Ovary (tissue), 9 donors: Measurements from ENCODE around the gene COL1A2. TPM values are rescaled to one million over a fixed set of nuclear protein-coding genes. Genes with fewer than 3 reads are reported as not detected.
A peak's percentile ranks its signal among the peaks of the same experiment; 100 is the strongest.

Experiments used
- DNase-seq, 5 donors: peaks; one replicate each; pipeline ENCODE4 v3.0.0-alpha.2; 2019 to 2020
- H3K27ac ChIP-seq, 2 donors: fragments of 200-600 bp; one replicate each; pipeline versions ENCODE4 v1.5.1 to v1.8.0; 2019 to 2022
- H3K27me3 ChIP-seq: fragments of 200-600 bp; one replicate; pipeline ENCODE4 v1.8.0; 2022
- H3K36me3 ChIP-seq: fragments of 200-600 bp; sonication (generic); one replicate; pipeline ENCODE4 v1.5.1; 2019
- H3K4me1 ChIP-seq: one replicate; pipeline ENCODE4 v1.8.1; 2013; ENCODE audit warnings: mild to moderate bottlenecking, moderate library complexity; ENCODE audit not compliant: insufficient read depth
- H3K4me3 ChIP-seq: fragments of 200-600 bp; sonication (generic); one replicate; pipeline ENCODE4 v1.5.1; 2017
- H3K9me3 ChIP-seq, 2 donors: fragments of 200-600 bp in 1 of 2; sonication (generic) in 1 of 2; one replicate each; pipeline versions ENCODE4 v1.5.1 to v1.8.1; 2013 to 2019; ENCODE audit warnings: mild to moderate bottlenecking in 1 of 2, moderate library complexity in 1 of 2
- CTCF ChIP-seq, 3 donors: fragments of 450-650 bp in 2 of 3; fragments of 200-600 bp in 1 of 3; IDR thresholded peaks; one replicate each; pipeline versions ENCODE4 v1.5.1 to v1.8.0; 2016 to 2022; ENCODE audit warnings: antibody characterized with exemption in 3 of 3, mild to moderate bottlenecking in 1 of 3
- EP300 ChIP-seq: sonication (generic); formaldehyde crosslinking; IDR thresholded peaks from one replicate; pipeline ENCODE4 v1.6.1; 2017; ENCODE audit warnings: antibody characterized with exemption
- POLR2A ChIP-seq: fragments of 450-650 bp; IDR thresholded peaks from one replicate; pipeline ENCODE4 v1.6.1; 2017; ENCODE audit warnings: antibody characterized with exemption, mild to moderate bottlenecking, moderate library complexity
- WGBS, 3 donors: extraction: QIAGEN DNeasy Blood & Tissue Kit in 1 of 3; methylation state at CpG; one replicate each; pipeline versions ENCODE4 v1.1.5 to v1.1.7; 2013 to 2017; 5-methylcytosine and 5-hydroxymethylcytosine counted together
- intact Hi-C, 4 donors: fragments of 100-400 bp; cut with DNase I; formaldehyde crosslinking; loops; one replicate each; pipeline versions ENCODE4 v1.11.0 to v1.15.1; 2022 to 2023
- polyA plus RNA-seq, 2 donors: library from polyadenylated mRNA; stranded (reverse); fragments of 200-250 nt in 1 of 2; fragments of 350-450 nt in 1 of 2; fragmentation: Illumina TruSeq in 1 of 2; extraction: RNeasy Lipid Tissue Mini Kit (QIAGEN cat#74804) in 1 of 2; gene quantifications; one replicate each; pipeline ENCODE4 v1.2.3, GENCODE V29; 2013 to 2014
- total RNA-seq, 7 donors: library from RNA; depleted of rRNA in 2 of 7; stranded (reverse); fragments of >200 nt in 2 of 7; fragmentation: NEBNext Ultra II Directional in 3 of 7; extraction: Animal tissue kit (Norgen Biotek cat#: 25700) in 3 of 7; gene quantifications; one replicate each; pipeline versions ENCODE4 v1.1.0 to v1.2.4, GENCODE V29; 2016 to 2023
- donor health status: DM: no; HTN: no; CAD: no; lungs with moderate emphysema.
- donor health status: DM: no; HTN: no; CAD: no.
- donor health status: Bipolar disorder and iron deficiency.
- donor health status: DM: yes; HTN: yes; CAD: no.
- donor health status: DM: no; HTN: no; CAD: no.
- donor health status: DM: yes; HTN: yes; CAD: no.

Gene COL1A2
- total and polyA plus RNA-seq, 9 donors = 133 to 2,370 (median 497) TPM

DNA sequence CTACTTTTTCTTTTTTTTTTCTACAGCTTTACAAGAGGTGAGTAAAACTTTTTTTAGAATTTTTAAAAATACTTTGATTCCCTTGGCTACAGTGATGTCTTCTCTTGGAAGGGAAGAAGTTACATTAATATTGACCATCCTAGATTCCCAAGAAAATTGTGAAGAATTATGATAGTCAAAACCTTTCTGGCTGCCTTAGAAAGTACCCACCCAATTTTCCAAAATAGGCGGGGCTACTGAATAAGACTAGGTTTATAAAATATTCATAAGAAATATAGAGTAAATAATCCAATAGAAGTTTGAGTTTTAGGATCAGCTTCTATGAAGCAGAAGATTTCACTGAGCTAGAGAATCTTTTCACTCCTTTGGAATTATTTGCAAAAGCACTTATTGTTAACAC, 3.0 kb downstream of the COL1A2 start:
- no peaks in the 10 kb centered on the region for H3K36me3 ChIP-seq
- WGBS, 3 donors = 7 to 17% (median 8%) methylated on average over 1 of the region's 1 CpG
- DNase-seq = no peak
- no peaks in the 10 kb centered on the region for H3K27me3 ChIP-seq
- peaks cover 7% of the 10 kb centered on the region for H3K4me1 ChIP-seq
- TF ChIP-seq CTCF (IDR thresholded peaks at IDR 0.05) (no peak), EP300 (no peak), POLR2A (no peak)
- intact Hi-C loops = no loop called here
- H3K4me3 ChIP-seq = no peak overlapping the region
- H3K27ac ChIP-seq = no peak overlapping the region
- no peaks in the 10 kb centered on the region for H3K9me3 ChIP-seq

DNA sequence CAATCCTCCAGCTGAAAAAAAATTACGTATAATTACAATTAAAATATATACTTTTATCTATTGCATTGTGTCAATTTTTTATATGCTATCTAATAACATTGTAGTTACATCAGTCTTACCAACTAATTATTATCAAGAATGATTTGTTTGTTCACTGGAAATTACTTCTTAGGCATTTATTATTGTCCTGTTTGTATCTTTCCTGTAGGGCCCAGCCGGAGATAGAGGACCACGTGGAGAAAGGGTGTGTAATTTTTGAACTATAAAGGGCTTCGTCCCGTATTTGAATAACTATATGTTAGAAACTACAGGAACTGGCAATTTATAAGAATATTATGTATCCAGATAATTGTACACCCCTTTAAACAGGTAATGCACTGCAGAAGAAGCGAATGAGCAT, 4.1 kb downstream of the COL1A2 start:
- Histone ChIP-seq H3K9me3 (no peaks in the 10 kb centered on the region), H3K4me3 (no peak overlapping the region), H3K27me3 (no peaks in the 10 kb centered on the region), H3K36me3 (no peaks in the 10 kb centered on the region), H3K4me1 (peaks cover 3% of the 10 kb centered on the region), H3K27ac (no peak overlapping the region)
- intact Hi-C loops = no loop called here
- DNase-seq = no peak
- WGBS, 3 donors = 13% methylated on average over 6 of the region's 6 CpGs
- TF ChIP-seq EP300 (no peak), POLR2A (no peak), CTCF (IDR thresholded peaks at IDR 0.05) (no peak)

DNA sequence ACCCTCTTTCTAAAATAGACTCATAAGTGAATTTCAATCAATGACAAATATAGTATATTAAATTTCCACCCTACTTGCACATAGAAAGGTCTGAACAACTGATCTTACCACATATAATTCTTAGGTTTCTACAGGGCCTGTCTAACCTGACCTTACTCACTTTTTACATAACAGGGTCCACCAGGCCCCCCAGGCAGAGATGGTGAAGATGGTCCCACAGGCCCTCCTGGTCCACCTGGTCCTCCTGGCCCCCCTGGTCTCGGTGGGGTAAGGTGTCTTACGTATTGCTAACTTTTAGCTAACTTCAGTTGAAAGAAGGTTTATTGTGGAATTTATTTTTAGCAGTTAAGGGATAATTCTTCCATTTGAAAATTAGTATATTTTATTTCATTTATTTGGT, 5.3 kb downstream of the COL1A2 start:
- 23 to 26% (median 25%) methylated on average over 2 of the region's 2 CpGs for WGBS, 3 donors
- peaks cover 3% of the 10 kb centered on the region for H3K4me1 ChIP-seq

DNA sequence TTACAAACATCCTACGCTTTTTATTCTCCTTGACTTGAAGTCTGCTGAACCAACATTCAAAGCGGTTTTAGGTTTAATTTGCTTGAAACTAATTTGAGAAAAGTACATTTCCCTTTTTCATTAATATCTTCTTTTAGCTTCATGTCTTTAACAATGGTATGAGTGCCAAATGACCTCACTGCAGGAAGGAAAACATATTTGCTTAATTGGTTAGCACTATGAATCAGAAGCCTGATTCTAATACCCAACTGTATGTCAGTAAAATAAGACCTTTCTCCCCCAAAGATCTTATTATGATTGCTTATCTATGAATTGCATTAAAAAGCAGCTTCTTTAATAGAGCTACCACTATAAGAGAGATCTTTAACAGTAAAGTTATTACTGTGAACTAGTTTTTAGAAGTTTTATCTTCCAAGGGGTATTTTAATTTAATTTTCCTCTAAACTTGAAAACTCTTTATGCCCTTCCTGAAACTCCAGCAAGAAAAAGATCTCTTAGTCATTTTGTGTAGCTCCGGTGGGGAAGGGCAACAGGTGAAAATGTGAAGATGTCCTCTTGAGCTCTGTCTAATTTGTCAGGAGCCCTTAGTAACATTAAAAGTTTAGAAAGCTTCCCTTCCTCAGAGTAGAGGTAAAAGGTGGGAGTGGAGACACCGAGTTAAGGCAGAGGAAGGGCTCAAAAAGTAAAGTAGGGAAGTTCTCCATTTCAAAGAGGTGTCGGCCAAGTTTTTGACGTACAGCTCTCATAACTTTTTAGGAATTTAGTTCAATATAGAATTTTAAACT, 6.1 kb downstream of the COL1A2 start:
- Histone ChIP-seq H3K4me1 (peaks cover 3% of the 10 kb centered on the region), H3K4me3 (no peak overlapping the region), H3K9me3 (no peaks in the 10 kb centered on the region), H3K27me3 (no peaks in the 10 kb centered on the region), H3K36me3 (no peaks in the 10 kb centered on the region), H3K27ac (peak overlapping the region in 1 of 2 donors; percentile 29)
- 20 to 30% (median 20%) methylated on average over 6 of the region's 6 CpGs for WGBS, 3 donors
- intact Hi-C loops = no loop called here
- TF ChIP-seq EP300 = no peak
- no peak for DNase-seq

More for the DNA sequence above, 5.3 kb downstream of the COL1A2 start:
- intact Hi-C loops = no loop called here
- Histone ChIP-seq H3K27ac (no peak overlapping the region), H3K27me3 (no peaks in the 10 kb centered on the region), H3K9me3 (no peaks in the 10 kb centered on the region), H3K4me3 (no peak overlapping the region), H3K36me3 (no peaks in the 10 kb centered on the region)
- TF ChIP-seq CTCF (IDR thresholded peaks at IDR 0.05) (no peak), POLR2A (no peak), EP300 (no peak)
- DNase-seq = no peak

DNA sequence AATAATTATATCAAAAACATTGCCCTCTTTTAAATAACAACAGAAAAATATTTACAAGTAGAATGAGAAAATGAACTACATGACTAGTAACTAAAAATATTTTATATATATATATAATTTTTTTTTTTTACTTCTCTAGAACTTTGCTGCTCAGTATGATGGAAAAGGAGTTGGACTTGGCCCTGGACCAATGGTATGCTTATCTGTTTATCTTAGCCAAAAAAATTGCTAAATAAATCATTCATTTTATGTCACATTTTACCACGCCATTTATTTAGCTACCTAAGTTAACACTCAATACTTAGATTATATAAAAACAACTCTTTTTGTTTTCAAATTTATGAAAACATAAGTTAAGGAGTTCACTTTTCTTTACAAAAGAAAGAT, 6.7 kb downstream of the COL1A2 start:
- WGBS, 3 donors = 25 to 32% (median 27%) methylated on average over 1 of the region's 1 CpG
- H3K4me1 ChIP-seq = peaks cover 3% of the 10 kb centered on the region
- DNase-seq = no peak
- intact Hi-C loops = no loop called here
- H3K27me3 ChIP-seq = no peaks in the 10 kb centered on the region
- H3K27ac ChIP-seq = no peak overlapping the region
- TF ChIP-seq EP300 (no peak), CTCF (IDR thresholded peaks at IDR 0.05) (no peak), POLR2A (no peak)
- no peaks in the 10 kb centered on the region for H3K36me3 ChIP-seq
- H3K9me3 ChIP-seq = no peaks in the 10 kb centered on the region
- no peak overlapping the region for H3K4me3 ChIP-seq
